Body of pancreas (tissue), 4 donors: ENCODE data around the gene IPO5. TPM values are rescaled to one million over a fixed set of nuclear protein-coding genes. Genes with fewer than 3 reads are reported as not detected.
"Not testable (repeated sequence)": the region's sequence is repeated elsewhere in the genome, so short reads cannot be mapped to it uniquely, and the experiment has no call there.

ENCODE experiments used
- ATAC-seq: fragments of 150-250 bp; one replicate; pipeline ENCODE4 v1.9.1; 2016
- DNase-seq, 4 donors: peaks; one replicate each; pipeline ENCODE4 v3.0.0-alpha.2; 2019
- H3K27ac ChIP-seq, 4 donors: fragments of 200-600 bp; sonication (generic); 1 replicate in 3 of 4; 2 replicates in 1 of 4; pipeline versions ENCODE4 v1.5.1 to v1.6.1; 2016 to 2019; ENCODE audit warnings: mild to moderate bottlenecking in 1 of 4, mixed read lengths in 1 of 4, moderate library complexity in 1 of 4
- H3K27me3 ChIP-seq, 2 donors: fragments of 200-600 bp; sonication (generic); one replicate each; pipeline ENCODE4 v1.6.0; 2016; ENCODE audit warnings: mild to moderate bottlenecking in 1 of 2
- H3K36me3 ChIP-seq, 2 donors: fragments of 200-600 bp; sonication (generic); replicated peaks in 1 of 2; 2 replicates each; pipeline ENCODE4 v1.5.1; 2016; ENCODE audit warnings: low read depth in 2 of 2; ENCODE audit not compliant: insufficient read depth in 1 of 2
- H3K4me1 ChIP-seq: fragments of 200-600 bp; sonication (generic); one replicate; pipeline ENCODE4 v1.6.0; 2016
- H3K4me3 ChIP-seq, 2 donors: fragments of 200-600 bp; sonication (generic); 1 replicate in 1 of 2; 2 replicates in 1 of 2; pipeline ENCODE4 v1.5.1; 2016 to 2019
- H3K9me3 ChIP-seq, 3 donors: fragments of 200-600 bp; sonication (generic); 1 replicate in 2 of 3; 2 replicates in 1 of 3; pipeline ENCODE4 v1.5.1; 2016
- POLR2A ChIP-seq, 3 donors: fragments of 450-650 bp; IDR thresholded peaks; one replicate each; pipeline ENCODE4 v1.6.1; 2016; ENCODE audit warnings: antibody characterized with exemption in 3 of 3, mild to moderate bottlenecking in 2 of 3
- WGBS, 2 donors: methylation state at CpG; one replicate each; pipeline ENCODE4 v1.1.5; 2017; 5-methylcytosine and 5-hydroxymethylcytosine counted together
- intact Hi-C: fragments of 100-400 bp; cut with DNase I; formaldehyde crosslinking; loops from one replicate; pipeline ENCODE4 v1.15.1; 2023
- total RNA-seq, 2 donors: library from RNA; depleted of rRNA; stranded (reverse); fragments of >200 nt; gene quantifications; one replicate each; pipeline ENCODE4 v1.1.0, GENCODE V29; 2016
- TF ChIP-seq, protein P1 (sequence below), 7 experiments: fragments of 450-650 bp in 4 of 7; fragments of 200-600 bp in 3 of 7; sonication (generic) in 3 of 7; IDR thresholded peaks; one replicate each; pipeline ENCODE4 v1.5.1; 2016 to 2019; ENCODE audit warnings: antibody characterized with exemption in 7 of 7

The IPO5 gene
- total RNA-seq, 2 donors from 2014 or later = 84.0 to 96.8 TPM

DNA sequence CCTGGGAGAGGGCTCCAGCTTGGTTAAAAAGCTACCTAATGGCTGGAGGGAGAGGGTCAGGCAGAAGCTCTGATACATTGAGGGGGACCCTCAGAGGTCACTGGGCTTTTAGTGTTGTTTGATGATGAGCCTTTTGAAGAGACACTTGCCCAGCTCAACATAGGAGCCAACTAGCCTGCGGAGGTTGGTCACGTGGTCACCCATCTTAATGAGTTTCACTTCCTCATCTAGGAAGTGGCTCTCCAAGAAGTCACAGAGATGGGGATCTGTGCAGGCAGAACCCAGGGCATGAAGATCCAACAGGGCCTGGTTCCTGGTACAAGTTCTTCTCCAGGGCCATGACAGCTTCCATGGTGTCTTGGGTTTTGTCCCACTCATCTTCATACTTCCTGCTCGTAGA, 33.4 kb downstream of the IPO5 start:
- WGBS, 2 donors = 79 to 88% methylated on average over 3 of the region's 3 CpGs
- H3K9me3 ChIP-seq = no peaks in the 10 kb centered on the region
- no peak for ATAC-seq
- TF ChIP-seq POLR2A (IDR thresholded peaks at IDR 0.05) = no peak
- TF ChIP-seq, protein P1, sequence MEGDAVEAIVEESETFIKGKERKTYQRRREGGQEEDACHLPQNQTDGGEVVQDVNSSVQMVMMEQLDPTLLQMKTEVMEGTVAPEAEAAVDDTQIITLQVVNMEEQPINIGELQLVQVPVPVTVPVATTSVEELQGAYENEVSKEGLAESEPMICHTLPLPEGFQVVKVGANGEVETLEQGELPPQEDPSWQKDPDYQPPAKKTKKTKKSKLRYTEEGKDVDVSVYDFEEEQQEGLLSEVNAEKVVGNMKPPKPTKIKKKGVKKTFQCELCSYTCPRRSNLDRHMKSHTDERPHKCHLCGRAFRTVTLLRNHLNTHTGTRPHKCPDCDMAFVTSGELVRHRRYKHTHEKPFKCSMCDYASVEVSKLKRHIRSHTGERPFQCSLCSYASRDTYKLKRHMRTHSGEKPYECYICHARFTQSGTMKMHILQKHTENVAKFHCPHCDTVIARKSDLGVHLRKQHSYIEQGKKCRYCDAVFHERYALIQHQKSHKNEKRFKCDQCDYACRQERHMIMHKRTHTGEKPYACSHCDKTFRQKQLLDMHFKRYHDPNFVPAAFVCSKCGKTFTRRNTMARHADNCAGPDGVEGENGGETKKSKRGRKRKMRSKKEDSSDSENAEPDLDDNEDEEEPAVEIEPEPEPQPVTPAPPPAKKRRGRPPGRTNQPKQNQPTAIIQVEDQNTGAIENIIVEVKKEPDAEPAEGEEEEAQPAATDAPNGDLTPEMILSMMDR (IDR thresholded peaks at IDR 0.05) = no peak
- no peaks in the 10 kb centered on the region for H3K27me3 ChIP-seq
- no peak overlapping the region for H3K4me3 ChIP-seq
- peak in 1 of 4 donors; percentile 27 for DNase-seq
- intact Hi-C loops = no loop called here
- H3K4me1 ChIP-seq = no peaks in the 10 kb centered on the region
- no peak overlapping the region for H3K27ac ChIP-seq
- H3K36me3 ChIP-seq = peaks cover 0 to 34% of the 10 kb centered on the region in 2 donors

DNA sequence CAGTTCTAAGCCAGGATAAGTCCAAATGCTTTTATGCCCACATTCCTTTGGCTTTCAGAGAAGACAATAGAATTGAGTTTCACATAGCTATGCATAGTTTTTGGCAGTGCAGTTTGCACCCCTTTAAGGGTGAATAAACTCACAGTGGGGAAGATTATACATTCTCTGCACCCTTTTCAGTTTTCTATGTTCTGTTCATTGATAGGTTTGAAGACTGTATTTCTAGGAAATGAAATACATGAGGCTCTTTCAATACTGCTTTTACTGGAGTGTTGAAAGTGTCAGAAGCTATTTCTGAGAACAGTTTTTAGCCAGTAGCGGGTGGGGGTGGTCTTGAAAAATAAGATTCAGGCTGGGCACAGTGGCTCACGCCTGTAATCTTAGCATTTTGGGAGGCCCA, 46.2 kb downstream of the IPO5 start:
- no peaks in the 10 kb centered on the region for H3K4me1 ChIP-seq
- peaks cover 6 to 41% of the 10 kb centered on the region in 2 donors for H3K36me3 ChIP-seq
- 93 to 98% methylated on average over 2 of the region's 2 CpGs for WGBS, 2 donors
- no peak for ATAC-seq
- H3K9me3 ChIP-seq = no peaks in the 10 kb centered on the region
- intact Hi-C loops = no loop called here
- DNase-seq = no peak
- TF ChIP-seq, protein P1 (IDR thresholded peaks at IDR 0.05) = no peak
- no peak for TF ChIP-seq POLR2A (IDR thresholded peaks at IDR 0.05)
- no peak overlapping the region for H3K4me3 ChIP-seq
- no peaks in the 10 kb centered on the region for H3K27me3 ChIP-seq
- no peak overlapping the region for H3K27ac ChIP-seq

DNA sequence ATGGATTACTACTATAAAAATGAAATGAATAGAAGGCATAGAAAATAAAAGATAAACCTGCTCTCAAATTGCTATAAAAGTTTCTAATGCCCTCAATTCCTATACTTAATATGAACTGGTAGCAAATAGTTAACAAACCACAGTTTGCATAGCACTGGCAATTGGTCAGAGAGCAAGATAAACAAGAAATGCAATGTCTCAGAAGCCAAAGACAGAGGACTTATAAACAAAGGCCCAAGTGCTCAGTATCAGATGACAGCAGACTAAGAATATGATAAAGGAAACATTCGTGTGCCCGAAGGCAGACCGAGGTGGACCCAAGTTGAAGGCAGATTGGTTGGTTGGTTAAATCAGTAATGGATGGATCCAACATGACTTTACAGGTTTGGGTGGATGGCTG, 50.6 kb downstream of the IPO5 start:
- no peak for DNase-seq
- Histone ChIP-seq H3K9me3 (no peaks in the 10 kb centered on the region), H3K4me1 (no peaks in the 10 kb centered on the region), H3K36me3 (peaks cover 8 to 51% of the 10 kb centered on the region in 2 donors), H3K4me3 (no peak overlapping the region), H3K27me3 (no peaks in the 10 kb centered on the region), H3K27ac (no peak overlapping the region)
- TF ChIP-seq, protein P1 (IDR thresholded peaks at IDR 0.05) = no peak
- no peak for TF ChIP-seq POLR2A (IDR thresholded peaks at IDR 0.05)
- intact Hi-C loops = no loop called here
- WGBS, 2 donors = 54 to 60% methylated on average over 3 of the region's 3 CpGs
- ATAC-seq = no peak

DNA sequence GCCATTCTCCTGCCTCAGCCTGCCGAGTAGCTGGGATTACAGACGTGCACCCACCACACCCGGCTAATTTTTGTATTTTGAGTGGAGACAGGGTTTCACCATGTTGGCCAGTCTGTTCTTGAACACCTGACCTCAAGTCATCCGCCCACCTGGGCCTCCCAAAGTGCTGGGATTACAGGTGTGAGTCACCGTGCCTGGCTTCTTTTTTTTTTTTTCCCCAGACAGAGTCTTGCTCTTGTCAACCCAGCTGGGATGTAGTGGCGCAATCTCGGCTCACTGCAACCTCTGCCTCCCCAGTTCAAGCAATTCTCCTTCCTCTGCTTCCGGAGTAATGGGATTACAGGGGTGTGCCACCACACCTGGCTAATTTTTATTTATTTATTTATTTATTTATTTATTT, 51.5 kb downstream of the IPO5 start:
- ATAC-seq, H3K4me1 ChIP-seq, H3K4me3 ChIP-seq, H3K27me3 ChIP-seq, intact Hi-C loops, H3K9me3 ChIP-seq, H3K27ac ChIP-seq, DNase-seq: not testable (repeated sequence)
- H3K36me3 ChIP-seq = peaks cover 8 to 56% of the 10 kb centered on the region in 2 donors
- WGBS, 2 donors = 93 to 95% methylated on average over 8 of the region's 8 CpGs

DNA sequence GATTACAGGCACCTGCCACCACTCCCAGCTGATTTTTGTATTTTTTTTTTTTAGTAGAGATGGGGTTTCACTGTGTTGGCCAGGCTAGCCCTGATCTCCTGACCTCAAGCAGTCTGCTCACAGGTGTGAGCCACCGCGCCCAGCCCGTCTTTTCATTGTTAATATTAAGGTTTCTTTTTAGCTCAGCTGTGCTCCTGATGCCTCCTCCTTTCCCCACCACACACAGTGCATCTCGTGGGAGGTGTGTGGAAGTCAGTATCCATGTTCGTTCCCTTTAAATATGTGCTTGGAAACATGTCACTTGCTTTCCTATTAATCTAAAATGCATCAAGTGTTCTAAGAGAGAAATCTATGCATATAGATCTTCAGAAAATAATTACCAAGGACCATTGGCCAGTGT, 53.5 kb downstream of the IPO5 start:
- 94 to 96% methylated on average over 5 of the region's 5 CpGs for WGBS, 2 donors
- intact Hi-C loops = no loop called here

More for the DNA sequence above, 53.5 kb downstream of the IPO5 start:
- ATAC-seq = no peak
- TF ChIP-seq POLR2A (IDR thresholded peaks at IDR 0.05) = no peak
- TF ChIP-seq, protein P1 (IDR thresholded peaks at IDR 0.05) = no peak
- H3K4me3 ChIP-seq = no peak overlapping the region
- DNase-seq = no peak
- H3K27me3 ChIP-seq = no peaks in the 10 kb centered on the region
- no peak overlapping the region for H3K27ac ChIP-seq
- peaks cover 8 to 52% of the 10 kb centered on the region in 2 donors for H3K36me3 ChIP-seq
- H3K4me1 ChIP-seq = no peaks in the 10 kb centered on the region
- H3K9me3 ChIP-seq = no peaks in the 10 kb centered on the region
